ENCODE results near the gene RASGRF2.
"Not testable (repeated sequence)": the region's sequence is repeated elsewhere in the genome, so short reads cannot be mapped to it uniquely, and the experiment has no call there.

GRCh38 chr5:81028888-81029287 is 68.7 kb downstream of the RASGRF2 start:
- not testable (repeated sequence) for TF ChIP-seq POLR2A (IDR thresholded peaks at IDR 0.05; ENCODE audit: low read length); GATA1 (IDR thresholded peaks at IDR 0.05; ENCODE audit: low read depth, low read length)
